Fibroblast of lung (primary cell): ENCODE data around the gene LTO1. TPM values are rescaled to one million over a fixed set of nuclear protein-coding genes. Genes with fewer than 3 reads are reported as not detected.

Source experiments
- DNase-seq, 2 donors: peaks; one replicate each; pipeline versions ENCODE4 v3.0.0 to v3.0.0-alpha.2; 2010; ENCODE audit warnings: low read depth in 2 of 2
- H2AFZ ChIP-seq: 2 replicates; pipeline ENCODE4 v1.5.1; 2012; ENCODE audit warnings: low read length, control low read depth, inconsistent platforms
- H3K27ac ChIP-seq: 2 replicates; pipeline ENCODE4 v1.5.1; 2011; ENCODE audit warnings: low read length, control low read depth; ENCODE audit not compliant: insufficient read depth
- H3K27me3 ChIP-seq: 2 replicates; pipeline ENCODE4 v1.5.1; 2011; ENCODE audit warnings: mild to moderate bottlenecking, low read length; ENCODE audit not compliant: control insufficient read depth, insufficient read depth
- H3K36me3 ChIP-seq: 2 replicates; pipeline ENCODE4 v1.5.1; 2011; ENCODE audit warnings: low read length; ENCODE audit not compliant: control insufficient read depth, insufficient read depth
- H3K4me1 ChIP-seq: 2 replicates; pipeline ENCODE4 v1.5.1; 2011; ENCODE audit warnings: low read length; ENCODE audit not compliant: control insufficient read depth, insufficient read depth; ENCODE audit errors: extremely low read depth
- H3K4me2 ChIP-seq: 2 replicates; pipeline ENCODE4 v1.5.1; 2011; ENCODE audit warnings: low read length, control low read depth; ENCODE audit not compliant: insufficient read depth; ENCODE audit errors: extremely low read depth
- H3K4me3 ChIP-seq, 4 experiments: fragments of 200-600 bp in 1 of 4; sonication (generic) in 1 of 4; replicated peaks in 1 of 4; 2 replicates each; pipeline ENCODE4 v1.5.1; 2011 to 2016; ENCODE audit warnings: low read length in 4 of 4, low read depth in 3 of 4, mild to moderate bottlenecking in 3 of 4, control low read depth in 2 of 4, inconsistent platforms in 1 of 4, mixed read lengths in 1 of 4; ENCODE audit not compliant: insufficient read depth in 1 of 4; ENCODE audit errors: control extremely low read depth in 1 of 4
- H3K79me2 ChIP-seq: 2 replicates; pipeline ENCODE4 v1.5.1; 2012; ENCODE audit warnings: mild to moderate bottlenecking, low read length, inconsistent platforms; ENCODE audit not compliant: control insufficient read depth, insufficient read depth
- H3K9ac ChIP-seq: 2 replicates; pipeline ENCODE4 v1.5.1; 2011; ENCODE audit warnings: mild to moderate bottlenecking, low read length, control low read depth; ENCODE audit not compliant: insufficient read depth
- H3K9me3 ChIP-seq: 2 replicates; pipeline ENCODE4 v1.5.1; 2012; ENCODE audit warnings: low read depth, low read length; ENCODE audit not compliant: control insufficient read depth, insufficient read depth
- H4K20me1 ChIP-seq: 2 replicates; pipeline ENCODE4 v1.5.1; 2011; ENCODE audit warnings: low read length; ENCODE audit not compliant: control insufficient read depth, insufficient read depth; ENCODE audit errors: extremely low read depth
- CTCF ChIP-seq, 2 donors: IDR thresholded peaks in 1 of 2; conservative IDR thresholded peaks in 1 of 2; 1 replicate in 1 of 2; 2 replicates in 1 of 2; pipeline ENCODE4 v1.5.1; 2011 to 2012; ENCODE audit warnings: low read length in 2 of 2, control low read depth in 1 of 2, inconsistent platforms in 1 of 2, low read depth in 1 of 2, mild to moderate bottlenecking in 1 of 2
- EZH2 ChIP-seq: IDR thresholded peaks from 2 replicates; pipeline ENCODE4 v1.5.1; 2012; ENCODE audit warnings: low read length, control low read depth, mild to moderate bottlenecking; ENCODE audit errors: missing control alignments
- polyA plus RNA-seq, 2 donors: library from polyadenylated mRNA; depleted of rRNA in 1 of 2; stranded (reverse) in 1 of 2; unstranded in 1 of 2; fragments of >200 nt; gene quantifications; 2 replicates each; pipeline ENCODE4 v1.2.1, GENCODE V29; 2011 to 2012; ENCODE audit warnings: missing spikeins in 1 of 2
- total RNA-seq: library from RNA; depleted of rRNA; stranded (reverse); fragments of >200 nt; gene quantifications from 2 replicates; pipeline ENCODE4 v1.2.1, GENCODE V29; 2014

The LTO1 gene
- total and polyA plus RNA-seq, 2 donors (not counting 1 experiment from before 2014, with no cell fraction given): 18.1 to 25.4 TPM

- Histone ChIP-seq H4K20me1 (peaks cover 2% of the 10 kb centered on the region), H3K9me3 (no peaks in the 10 kb centered on the region), H3K4me2 (no peak overlapping the region), H3K27ac (peak overlapping the region; percentile 95), H3K79me2 (peaks cover 72% of the 10 kb centered on the region), H3K4me3 (peak overlapping the region; percentile 83 to 98 (median 94)), H2AFZ (no peak overlapping the region), H3K36me3 (peaks cover 28% of the 10 kb centered on the region), H3K27me3 (no peaks in the 10 kb centered on the region), H3K4me1 (peaks cover 15% of the 10 kb centered on the region), H3K9ac (peak overlapping the region; percentile 96)
- no peak for DNase-seq
- TF ChIP-seq CTCF (conservative IDR thresholded peaks at IDR 0.05 in 1 of 2, IDR thresholded peaks at IDR 0.05 in 1 of 2; ENCODE audit: low read depth in 1 of 2, low read length in 2 of 2) (no peak), EZH2 (no peak)
These were observed 32.6 kb downstream of the LTO1 start for GRCh38 chr11:69642549-69642912.

GRCh38 chr11:69641681-69642548 is 33.2 kb downstream of the LTO1 start:
- DNase-seq: peak in 1 of 2 donors; percentile 44
- Histone ChIP-seq H3K4me3 (peak overlapping the region; percentile 83 to 98 (median 94)), H3K79me2 (peaks cover 66% of the 10 kb centered on the region), H3K4me2 (no peak overlapping the region), H2AFZ (no peak overlapping the region), H3K4me1 (peaks cover 14% of the 10 kb centered on the region), H3K27me3 (no peaks in the 10 kb centered on the region), H4K20me1 (peaks cover 2% of the 10 kb centered on the region), H3K9me3 (no peaks in the 10 kb centered on the region), H3K27ac (peak overlapping the region; percentile 95), H3K9ac (peak overlapping the region; percentile 96), H3K36me3 (peaks cover 21% of the 10 kb centered on the region)
- TF ChIP-seq EZH2 (no peak), CTCF (conservative IDR thresholded peaks at IDR 0.05 in 1 of 2, IDR thresholded peaks at IDR 0.05 in 1 of 2; ENCODE audit: low read depth in 1 of 2, low read length in 2 of 2) (no peak)

DNA sequence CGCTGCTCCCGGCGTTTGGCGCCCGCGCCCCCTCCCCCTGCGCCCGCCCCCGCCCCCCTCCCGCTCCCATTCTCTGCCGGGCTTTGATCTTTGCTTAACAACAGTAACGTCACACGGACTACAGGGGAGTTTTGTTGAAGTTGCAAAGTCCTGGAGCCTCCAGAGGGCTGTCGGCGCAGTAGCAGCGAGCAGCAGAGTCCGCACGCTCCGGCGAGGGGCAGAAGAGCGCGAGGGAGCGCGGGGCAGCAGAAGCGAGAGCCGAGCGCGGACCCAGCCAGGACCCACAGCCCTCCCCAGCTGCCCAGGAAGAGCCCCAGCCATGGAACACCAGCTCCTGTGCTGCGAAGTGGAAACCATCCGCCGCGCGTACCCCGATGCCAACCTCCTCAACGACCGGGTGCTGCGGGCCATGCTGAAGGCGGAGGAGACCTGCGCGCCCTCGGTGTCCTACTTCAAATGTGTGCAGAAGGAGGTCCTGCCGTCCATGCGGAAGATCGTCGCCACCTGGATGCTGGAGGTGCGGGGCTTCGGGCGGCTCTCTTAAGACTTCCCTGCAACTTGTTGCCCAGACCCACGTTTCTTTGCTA is 34.1 kb downstream of the LTO1 start, which contains the start of gene CCND1:
TSS of gene CCND1 (plus strand) at position 162 of the 587 bp plus-strand sequence. CDS start at position 320, 158 bp downstream.
- Histone ChIP-seq H3K36me3 (peaks cover 17% of the 10 kb centered on the region), H4K20me1 (peaks cover 2% of the 10 kb centered on the region), H3K79me2 (peaks cover 57% of the 10 kb centered on the region), H3K4me1 (peaks cover 14% of the 10 kb centered on the region), H3K27ac (peak within 1 kb of the TSS; percentile 95), H3K9ac (peak within 1 kb of the TSS; percentile 96), H3K9me3 (no peaks in the 10 kb centered on the region), H3K4me2 (peak within 1 kb of the TSS; percentile 73), H2AFZ (no peak within 1 kb of the TSS), H3K27me3 (no peaks in the 10 kb centered on the region), H3K4me3 (peak within 1 kb of the TSS; percentile 83 to 98 (median 94))
- peak; percentile 91 to 94 for DNase-seq
- TF ChIP-seq EZH2: no peak
- peak in 1 of 2 donors; percentile 43 for TF ChIP-seq CTCF (conservative IDR thresholded peaks at IDR 0.05 in 1 of 2, IDR thresholded peaks at IDR 0.05 in 1 of 2; ENCODE audit: low read depth in 1 of 2, low read length in 2 of 2)
